ENCODE measurements around the gene NAP1L5.

- TF ChIP-seq, protein P1, sequence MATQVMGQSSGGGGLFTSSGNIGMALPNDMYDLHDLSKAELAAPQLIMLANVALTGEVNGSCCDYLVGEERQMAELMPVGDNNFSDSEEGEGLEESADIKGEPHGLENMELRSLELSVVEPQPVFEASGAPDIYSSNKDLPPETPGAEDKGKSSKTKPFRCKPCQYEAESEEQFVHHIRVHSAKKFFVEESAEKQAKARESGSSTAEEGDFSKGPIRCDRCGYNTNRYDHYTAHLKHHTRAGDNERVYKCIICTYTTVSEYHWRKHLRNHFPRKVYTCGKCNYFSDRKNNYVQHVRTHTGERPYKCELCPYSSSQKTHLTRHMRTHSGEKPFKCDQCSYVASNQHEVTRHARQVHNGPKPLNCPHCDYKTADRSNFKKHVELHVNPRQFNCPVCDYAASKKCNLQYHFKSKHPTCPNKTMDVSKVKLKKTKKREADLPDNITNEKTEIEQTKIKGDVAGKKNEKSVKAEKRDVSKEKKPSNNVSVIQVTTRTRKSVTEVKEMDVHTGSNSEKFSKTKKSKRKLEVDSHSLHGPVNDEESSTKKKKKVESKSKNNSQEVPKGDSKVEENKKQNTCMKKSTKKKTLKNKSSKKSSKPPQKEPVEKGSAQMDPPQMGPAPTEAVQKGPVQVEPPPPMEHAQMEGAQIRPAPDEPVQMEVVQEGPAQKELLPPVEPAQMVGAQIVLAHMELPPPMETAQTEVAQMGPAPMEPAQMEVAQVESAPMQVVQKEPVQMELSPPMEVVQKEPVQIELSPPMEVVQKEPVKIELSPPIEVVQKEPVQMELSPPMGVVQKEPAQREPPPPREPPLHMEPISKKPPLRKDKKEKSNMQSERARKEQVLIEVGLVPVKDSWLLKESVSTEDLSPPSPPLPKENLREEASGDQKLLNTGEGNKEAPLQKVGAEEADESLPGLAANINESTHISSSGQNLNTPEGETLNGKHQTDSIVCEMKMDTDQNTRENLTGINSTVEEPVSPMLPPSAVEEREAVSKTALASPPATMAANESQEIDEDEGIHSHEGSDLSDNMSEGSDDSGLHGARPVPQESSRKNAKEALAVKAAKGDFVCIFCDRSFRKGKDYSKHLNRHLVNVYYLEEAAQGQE (IDR thresholded peaks at IDR 0.05): no peak
- no peak for TF ChIP-seq CTCF (IDR thresholded peaks at IDR 0.05; ENCODE audit: low read depth, low read length, missing input control)
These were observed 24.7 kb upstream of the NAP1L5 start for GRCh38 chr4:88722276-88722780.
